ENCODE data around the gene CHRNA7. TPM values are rescaled to one million over a fixed set of nuclear protein-coding genes. Genes with fewer than 3 reads are reported as not detected.

CHRNA7 gene
- total and polyA plus RNA-seq, 2 of the 8 experiments (the other 6 are each of a cell fraction or from before 2014, with no cell fraction given), result 7.5 to 11.0 TPM

- Histone ChIP-seq H3K56ac (replicated peaks; ENCODE audit: insufficient read length, low read depth, low read length) (no peak overlapping the region), H3K79me2 (ENCODE audit: control insufficient read depth in 1 of 2, insufficient read depth in 2 of 2, low read length in 2 of 2) (no peaks in the 10 kb centered on the region), H2BK120ac (replicated peaks; ENCODE audit: low read depth, low read length) (no peak overlapping the region), H3K4ac (replicated peaks; ENCODE audit: insufficient read length, low read depth, low read length) (no peak overlapping the region), H3K4me2 (ENCODE audit: insufficient read depth in 1 of 2, low read depth in 2 of 2, low read length in 2 of 2) (no peak overlapping the region), H3K36me3 (ENCODE audit: control insufficient read depth in 2 of 4, insufficient read depth in 4 of 4, low read length in 3 of 4) (no peaks in the 10 kb centered on the region), H3K9me3 (ENCODE audit: insufficient read depth in 2 of 2, low read depth in 1 of 2, low read length in 1 of 2) (no peaks in the 10 kb centered on the region), H2BK12ac (ENCODE audit: low read depth, low read length) (no peak overlapping the region), H2BK15ac (ENCODE audit: low read length) (no peak overlapping the region), H2BK20ac (ENCODE audit: low read length) (no peak overlapping the region), H3K23ac (ENCODE audit: insufficient read length) (no peak overlapping the region), H4K20me1 (replicated peaks in 1 of 2; ENCODE audit: control insufficient read depth in 1 of 2, insufficient read depth in 2 of 2, low read length in 2 of 2) (no peaks in the 10 kb centered on the region), H4K5ac (ENCODE audit: insufficient read length, low read depth, low read length) (no peak overlapping the region), H3K79me1 (ENCODE audit: low read depth, low read length) (no peaks in the 10 kb centered on the region), H3K4me1 (replicated peaks in 1 of 4; ENCODE audit: control insufficient read depth in 3 of 4, insufficient read depth in 4 of 4, low read length in 3 of 4) (peaks cover 3 to 16% (median 8%) of the 10 kb centered on the region in 4 experiments), H3K18ac (ENCODE audit: extremely low read depth, low read length) (no peak overlapping the region; the same call in 1 of the 2 replicates), H3K14ac (ENCODE audit: insufficient read length) (no peak overlapping the region), H2AFZ (ENCODE audit: low read length) (no peak overlapping the region), H3K9ac (replicated peaks in 1 of 4; ENCODE audit: extremely low read depth in 1 of 4, low read depth in 3 of 4, low read length in 3 of 4) (peak overlapping the region in 1 of 4 experiments; percentile 37; a peak in 1 of 7 replicates), H4K8ac (ENCODE audit: extremely low read depth, insufficient read depth, low read length) (no peak overlapping the region; the same call in 1 of the 2 replicates), H3K4me3 (ENCODE audit: extremely low read depth in 1 of 4, insufficient read depth in 2 of 4, low read depth in 3 of 4, low read length in 4 of 4) (no peak overlapping the region), H2BK5ac (ENCODE audit: low read depth, low read length) (no peak overlapping the region; the same call in 1 of the 2 replicates), H3K23me2 (ENCODE audit: low read depth, low read length) (peaks cover 2% of the 10 kb centered on the region; the same call in 1 of the 2 replicates), H3K27me3 (replicated peaks in 1 of 4; ENCODE audit: control insufficient read depth in 3 of 4, extremely low read depth in 1 of 4, insufficient read depth in 3 of 4, low read length in 3 of 4) (no peaks in the 10 kb centered on the region), H4K91ac (replicated peaks; ENCODE audit: insufficient read length, low read length) (no peak overlapping the region), H3K27ac (ENCODE audit: low read depth, low read length) (no peak overlapping the region), H2AK5ac (ENCODE audit: low read depth, low read length) (no peak overlapping the region)
- WGBS, 2 experiments (ENCODE audit: extremely low coverage in 1 of 2, insufficient coverage in 1 of 2, insufficient read length in 1 of 2, insufficient replicate concordance in 2 of 2, low coverage in 1 of 2, low lambda C conversion rate in 2 of 2, missing lambda C conversion rate in 1 of 2), result 81% methylated on average over 13 of the region's 13 CpGs; no CpG with 5 or more reads in 1 of the 2 experiments
- ChIA-PET CTCF (ENCODE audit: partially characterized antibody) (interaction anchor here (2.1 kb wide), 1 partner anchor 119 kb away, joined by 4 read pairs; no protein-coding TSS in a partner anchor), POLR2A (ENCODE audit: partially characterized antibody) (no interaction called here)
- no peak for DNase-seq (ENCODE audit: low read depth in 1 of 2, low spot score in 2 of 2)
- no peak for FAIRE-seq
- TF ChIP-seq PHF8 (conservative IDR thresholded peaks at IDR 0.05; ENCODE audit: low read depth, low read length) (no peak), TAF1 (IDR thresholded peaks at IDR 0.05; ENCODE audit: low read depth, low read length) (no peak), E2F6 (IDR thresholded peaks at IDR 0.05) (peak; percentile 84), RBBP5 (IDR thresholded peaks at IDR 0.05; ENCODE audit: borderline replicate concordance, low read depth, low read length) (no peak), USF2 (IDR thresholded peaks at IDR 0.05; ENCODE audit: low read length) (0 out of 2 replicates have a peak, but pooled peaks have one; percentile 14), NANOG (IDR thresholded peaks at IDR 0.05; ENCODE audit: insufficient read depth, low read depth, low read length, poor library complexity, severe bottlenecking) (no peak), SIRT6 (IDR thresholded peaks at IDR 0.05; ENCODE audit: low read length) (no peak), EP300 (IDR thresholded peaks at IDR 0.05; ENCODE audit: borderline replicate concordance in 1 of 2, low read depth in 2 of 2, low read length in 2 of 2) (no peak), MAX (IDR thresholded peaks at IDR 0.05) (peak; percentile 96), JUN (IDR thresholded peaks at IDR 0.05; ENCODE audit: low read depth, low read length) (no peak)
Observed at GRCh38 chr15:32096916-32097617, 66.8 kb downstream of the CHRNA7 start.

Measured in H1 (cell line).